Measurements from ENCODE around the gene CKAP2.
"Not testable (repeated sequence)": the region's sequence is repeated elsewhere in the genome, so short reads cannot be mapped to it uniquely, and the experiment has no call there.

DNA sequence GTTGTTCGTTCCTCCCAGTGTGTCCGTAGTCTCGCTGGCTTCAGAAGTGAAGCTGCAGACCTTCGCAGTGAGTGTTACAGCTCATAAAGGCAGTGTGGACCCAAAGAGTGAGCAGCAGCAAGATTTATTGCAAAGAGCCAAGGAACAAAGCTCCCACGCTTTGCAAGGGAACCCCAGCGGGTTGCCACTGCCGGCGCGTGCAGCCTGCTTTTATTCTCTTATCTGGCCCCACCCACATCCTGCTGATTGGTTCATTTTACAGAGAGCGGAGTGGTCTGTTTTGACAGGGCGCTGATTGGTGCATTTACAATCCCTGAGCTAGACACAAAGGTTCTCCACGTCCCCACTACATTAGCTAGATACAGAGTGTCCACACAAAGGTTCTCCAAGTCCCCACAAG, 47.8 kb upstream of the CKAP2 start:
- TF ChIP-seq, protein P1, sequence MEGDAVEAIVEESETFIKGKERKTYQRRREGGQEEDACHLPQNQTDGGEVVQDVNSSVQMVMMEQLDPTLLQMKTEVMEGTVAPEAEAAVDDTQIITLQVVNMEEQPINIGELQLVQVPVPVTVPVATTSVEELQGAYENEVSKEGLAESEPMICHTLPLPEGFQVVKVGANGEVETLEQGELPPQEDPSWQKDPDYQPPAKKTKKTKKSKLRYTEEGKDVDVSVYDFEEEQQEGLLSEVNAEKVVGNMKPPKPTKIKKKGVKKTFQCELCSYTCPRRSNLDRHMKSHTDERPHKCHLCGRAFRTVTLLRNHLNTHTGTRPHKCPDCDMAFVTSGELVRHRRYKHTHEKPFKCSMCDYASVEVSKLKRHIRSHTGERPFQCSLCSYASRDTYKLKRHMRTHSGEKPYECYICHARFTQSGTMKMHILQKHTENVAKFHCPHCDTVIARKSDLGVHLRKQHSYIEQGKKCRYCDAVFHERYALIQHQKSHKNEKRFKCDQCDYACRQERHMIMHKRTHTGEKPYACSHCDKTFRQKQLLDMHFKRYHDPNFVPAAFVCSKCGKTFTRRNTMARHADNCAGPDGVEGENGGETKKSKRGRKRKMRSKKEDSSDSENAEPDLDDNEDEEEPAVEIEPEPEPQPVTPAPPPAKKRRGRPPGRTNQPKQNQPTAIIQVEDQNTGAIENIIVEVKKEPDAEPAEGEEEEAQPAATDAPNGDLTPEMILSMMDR (IDR thresholded peaks at IDR 0.05) = not testable (repeated sequence)
- not testable (repeated sequence) for TF ChIP-seq POLR2A (IDR thresholded peaks at IDR 0.05)
